Activated effector memory CD4-positive, alpha-beta T cell treated with Interleukin-2 at 50 U/mL for 16 hours (primary cell): ENCODE results near the gene SMDT1.
"Not testable (repeated sequence)": the region's sequence is repeated elsewhere in the genome, so short reads cannot be mapped to it uniquely, and the experiment has no call there.

Experiments
- DNase-seq: peaks from one replicate; pipeline ENCODE4 v3.0.0-alpha.2; 2020

Gene SMDT1

GRCh38 chr22:42115420-42115830 lies 35.9 kb downstream of the SMDT1 start:
- not testable (repeated sequence) for DNase-seq

GRCh38 chr22:42116848-42117424 lies 37.4 kb downstream of the SMDT1 start:
- DNase-seq: no peak

- peak; percentile 11 for DNase-seq
These were observed 40.9 kb downstream of the SMDT1 start for GRCh38 chr22:42120231-42121021.

DNA sequence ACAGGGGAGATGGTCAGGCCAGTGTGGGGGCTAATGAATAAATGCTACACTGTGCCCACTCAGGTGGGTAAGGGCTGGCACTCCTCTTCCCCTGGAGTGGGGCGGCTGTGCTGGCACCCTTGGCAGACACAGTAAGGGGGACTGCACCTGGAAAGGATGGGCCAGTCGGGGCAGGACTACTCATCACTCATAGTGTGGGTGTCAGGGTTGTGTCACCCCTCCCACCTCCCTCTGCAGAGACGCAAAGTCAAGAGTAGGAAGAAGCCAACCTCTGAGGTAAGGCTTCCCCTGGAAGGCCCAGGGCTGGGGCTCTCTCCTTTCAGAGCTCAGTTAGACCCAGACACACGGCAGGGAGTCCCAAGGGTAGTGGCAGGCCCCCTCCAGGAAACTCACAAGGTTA lies 44.0 kb downstream of the SMDT1 start:
- DNase-seq: not testable (repeated sequence)

DNA sequence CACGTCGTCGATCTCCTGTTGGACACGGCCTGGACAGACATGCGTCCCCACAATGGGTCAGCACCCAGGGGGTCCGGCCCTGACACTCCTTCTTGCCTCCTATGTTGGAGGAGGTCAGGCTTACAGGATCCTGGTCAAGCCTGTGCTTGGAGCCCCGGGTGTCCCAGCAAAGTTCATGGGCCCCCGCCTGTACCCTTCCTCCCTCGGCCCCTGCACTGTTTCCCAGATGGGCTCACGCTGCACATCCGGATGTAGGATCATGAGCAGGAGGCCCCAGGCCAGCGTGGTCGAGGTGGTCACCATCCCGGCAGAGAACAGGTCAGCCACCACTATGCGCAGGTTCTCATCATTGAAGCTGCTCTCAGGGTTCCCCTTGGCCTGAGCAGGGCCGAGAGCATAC lies 48.1 kb downstream of the SMDT1 start:
- DNase-seq: no peak

DNA sequence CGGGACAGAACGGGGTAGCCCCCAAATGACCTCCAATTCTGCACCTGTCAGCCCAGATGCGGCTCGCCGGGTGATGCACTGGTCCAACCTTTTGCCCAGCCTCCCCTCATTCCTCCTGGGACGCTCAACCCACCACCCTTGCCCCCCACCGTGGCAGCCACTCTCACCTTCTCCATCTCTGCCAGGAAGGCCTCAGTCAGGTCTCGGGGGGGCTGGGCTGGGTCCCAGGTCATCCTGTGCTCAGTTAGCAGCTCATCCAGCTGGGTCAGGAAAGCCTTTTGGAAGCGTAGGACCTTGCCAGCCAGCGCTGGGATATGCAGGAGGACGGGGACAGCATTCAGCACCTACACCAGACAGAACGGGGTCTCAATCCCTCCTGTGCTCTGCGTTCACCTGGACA lies 48.5 kb downstream of the SMDT1 start:
- DNase-seq: not testable (repeated sequence)

DNA sequence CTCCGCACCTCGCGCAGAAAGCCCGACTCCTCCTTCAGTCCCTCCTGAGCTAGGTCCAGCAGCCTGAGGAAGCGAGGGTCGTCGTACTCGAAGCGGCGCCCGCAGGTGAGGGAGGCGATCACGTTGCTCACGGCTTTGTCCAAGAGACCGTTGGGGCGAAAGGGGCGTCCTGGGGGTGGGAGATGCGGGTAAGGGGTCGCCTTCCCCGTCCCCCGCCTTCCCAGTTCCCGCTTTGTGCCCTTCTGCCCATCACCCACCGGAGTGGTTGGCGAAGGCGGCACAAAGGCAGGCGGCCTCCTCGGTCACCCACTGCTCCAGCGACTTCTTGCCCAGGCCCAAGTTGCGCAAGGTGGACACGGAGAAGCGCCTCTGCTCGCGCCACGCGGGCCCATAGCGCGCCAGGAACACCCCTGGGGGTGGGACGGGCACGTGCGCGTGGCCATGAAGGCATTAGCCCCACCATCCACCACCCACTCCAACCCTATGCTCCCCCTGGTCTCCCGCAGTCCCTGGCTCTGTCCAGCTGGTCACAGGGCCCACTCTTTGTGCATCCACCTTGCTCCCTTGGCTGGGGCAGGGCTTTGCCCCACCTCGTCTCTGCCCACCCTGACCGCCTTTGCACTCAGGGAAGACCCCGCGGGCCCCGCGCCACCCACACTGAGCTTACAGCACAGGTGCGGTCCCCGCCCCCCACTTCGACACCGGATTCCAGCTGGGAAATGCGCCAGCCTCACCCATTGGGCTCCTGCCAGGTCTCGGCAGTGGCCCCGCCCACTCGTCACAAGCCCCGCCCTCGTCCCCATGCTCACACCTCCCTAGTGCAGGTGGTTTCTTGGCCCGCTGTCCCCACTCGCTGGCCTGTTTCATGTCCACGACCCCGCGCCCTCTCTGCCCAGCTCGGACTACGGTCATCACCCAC lies 49.5 kb downstream of the SMDT1 start:
- not testable (repeated sequence) for DNase-seq

- DNase-seq: not testable (repeated sequence)
These were observed 50.7 kb downstream of the SMDT1 start for GRCh38 chr22:42130182-42130581.

DNA sequence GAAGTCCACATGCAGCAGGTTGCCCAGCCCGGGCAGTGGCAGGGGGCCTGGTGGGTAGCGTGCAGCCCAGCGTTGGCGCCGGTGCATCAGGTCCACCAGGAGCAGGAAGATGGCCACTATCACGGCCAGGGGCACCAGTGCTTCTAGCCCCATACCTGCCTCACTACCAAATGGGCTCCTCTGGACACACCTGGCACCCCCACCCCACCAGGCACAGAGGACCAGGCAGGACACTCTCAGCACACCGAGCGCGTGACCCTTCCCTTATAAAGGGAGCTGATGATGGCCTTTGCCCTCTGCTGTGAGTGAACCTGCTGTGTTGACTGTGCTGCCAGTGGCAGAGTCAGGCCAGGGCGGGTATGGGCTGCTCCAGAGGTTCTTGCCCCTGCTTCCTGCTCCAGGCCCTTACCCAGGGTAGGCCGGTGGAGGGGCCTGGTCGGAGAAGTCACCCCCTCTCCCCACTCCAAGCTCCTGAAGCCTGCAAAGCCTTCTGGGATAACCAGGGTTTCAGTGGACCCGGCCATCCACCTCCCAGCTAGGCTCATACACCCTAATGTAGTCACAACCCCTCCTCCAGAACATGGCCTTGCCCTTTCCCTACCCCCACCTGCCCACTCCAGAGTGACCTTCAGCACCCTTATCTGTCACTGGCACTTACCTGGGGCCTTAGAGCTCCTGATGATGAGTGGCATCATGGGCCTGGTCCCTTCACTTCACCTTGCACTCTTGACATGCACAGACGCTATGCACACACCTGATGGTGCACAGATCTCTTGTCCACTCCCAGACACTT lies 51.3 kb downstream of the SMDT1 start, which contains the start of gene CYP2D6:
TSS of gene CYP2D6 (minus strand) at position 172 of the 793 bp plus-strand sequence. CDS start at position 153, 19 bp downstream.
- not testable (repeated sequence) for DNase-seq

- DNase-seq: no peak
These were observed 52.1 kb downstream of the SMDT1 start for GRCh38 chr22:42131562-42131961.

DNA sequence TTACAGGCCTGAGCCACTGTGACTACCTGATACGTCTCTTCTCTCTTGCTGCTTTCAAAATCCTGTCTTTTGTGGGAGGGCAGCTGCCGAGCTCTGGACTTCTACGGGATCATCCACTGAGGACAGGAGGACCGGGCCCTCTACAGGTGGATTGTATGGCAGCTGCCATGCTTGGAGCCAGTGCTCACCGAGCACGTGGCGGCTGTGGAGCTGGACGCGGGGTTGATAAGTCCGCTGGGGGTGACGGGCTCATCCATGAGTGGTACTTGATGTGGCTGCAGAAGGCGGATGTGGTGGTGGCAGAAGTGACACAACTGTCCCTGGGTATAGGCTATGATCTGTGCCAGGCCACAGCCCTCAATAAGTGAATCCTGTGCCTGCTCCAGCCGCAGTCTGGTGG lies 53.0 kb downstream of the SMDT1 start:
- DNase-seq: no peak
